Myocyte (in vitro differentiated cells): ENCODE results near the gene APPL2. TPM values are rescaled to one million over a fixed set of nuclear protein-coding genes. Genes with fewer than 3 reads are reported as not detected.

Experiments
- DNase-seq: peaks from one replicate; pipeline ENCODE4 v3.0.0-alpha.2; 2012; ENCODE audit warnings: low read depth
- polyA plus RNA-seq: library from polyadenylated mRNA; unstranded; fragments of >200 nt; gene quantifications from one replicate; pipeline ENCODE4 v1.2.1, GENCODE V29; 2012; ENCODE audit warnings: missing spikeins
- total RNA-seq: library from RNA; depleted of rRNA; stranded (reverse); fragments of >200 nt; gene quantifications from 2 replicates; pipeline ENCODE4 v1.2.3, GENCODE V29; 2014

The APPL2 gene
- 20.4 and 26.1 TPM in 2 replicates for total RNA-seq
- polyA plus RNA-seq = 35.6 TPM

- DNase-seq = peak; percentile 95
Measured at GRCh38 chr12:105235732-105236476, at the start of gene APPL2. Gene APPL2 (minus strand): TSS chr12:105236174. CDS start chr12:105236012, 162 bp downstream.

- no peak for DNase-seq
Measured at GRCh38 chr12:105285378-105285777, 49.4 kb upstream of the APPL2 start.

- no peak for DNase-seq
Measured at GRCh38 chr12:105281694-105282049, 45.7 kb upstream of the APPL2 start.

GRCh38 chr12:105280966-105281693 is 45.2 kb upstream of the APPL2 start:
- no peak for DNase-seq

GRCh38 chr12:105279460-105280056 is 43.6 kb upstream of the APPL2 start:
- DNase-seq = peak; percentile 26

- peak; percentile 18 for DNase-seq
Measured at GRCh38 chr12:105278043-105278697, 42.2 kb upstream of the APPL2 start.

- peak; percentile 84 for DNase-seq
Measured at GRCh38 chr12:105275997-105276733, 40.2 kb upstream of the APPL2 start.

GRCh38 chr12:105274571-105274970 is 38.6 kb upstream of the APPL2 start:
- DNase-seq = no peak

GRCh38 chr12:105273601-105274000 is 37.6 kb upstream of the APPL2 start:
- no peak for DNase-seq

- no peak for DNase-seq
Measured at GRCh38 chr12:105272814-105273416, 36.9 kb upstream of the APPL2 start.

- DNase-seq = no peak
Measured at GRCh38 chr12:105272152-105272551, 36.2 kb upstream of the APPL2 start.

GRCh38 chr12:105271364-105271763 is 35.4 kb upstream of the APPL2 start:
- no peak for DNase-seq

GRCh38 chr12:105270671-105271255 is 34.8 kb upstream of the APPL2 start:
- no peak for DNase-seq

GRCh38 chr12:105267711-105268110 is 31.7 kb upstream of the APPL2 start:
- peak; percentile 89 for DNase-seq

GRCh38 chr12:105264771-105265170 is 28.8 kb upstream of the APPL2 start:
- no peak for DNase-seq

- DNase-seq = peak; percentile 30
Measured at GRCh38 chr12:105262461-105263184, 26.6 kb upstream of the APPL2 start.

GRCh38 chr12:105261010-105261409 is 25.0 kb upstream of the APPL2 start:
- DNase-seq = no peak

GRCh38 chr12:105259226-105259625 is 23.3 kb upstream of the APPL2 start:
- DNase-seq = no peak

GRCh38 chr12:105257321-105257728 is 21.4 kb upstream of the APPL2 start:
- DNase-seq = peak; percentile 60
